PC-3 (cell line): ENCODE data around the gene CYP46A1. TPM values are rescaled to one million over a fixed set of nuclear protein-coding genes. Genes with fewer than 3 reads are reported as not detected.

ENCODE experiments used
- ATAC-seq: fragments of 200-7000 bp; cut with Tn5 transposase; 2 replicates; pipeline ENCODE4 v1.9.1; 2020; ENCODE audit warnings: mild to moderate bottlenecking, moderate library complexity
- BruUV-seq: library from RNA; stranded (reverse); fragments of 400-500 nt; replicated peaks from 2 replicates; lab custom pipeline; 2021; lab: Mats Ljungman, UMichigan
- CTCF ChIA-PET: fragments of 300-600 bp; sonication (Branson Sonifier 250); formaldehyde crosslinking; loops from one replicate; lab custom pipeline; 2022; ENCODE audit warnings: antibody characterized with exemption; lab: Charles Lee
- POLR2A ChIA-PET: fragments of 300-600 bp; sonication (Branson Sonifier 250); formaldehyde crosslinking; loops from one replicate; lab custom pipeline; 2022; ENCODE audit warnings: antibody characterized with exemption; ENCODE audit not compliant: unreplicated experiment; lab: Charles Lee
- DNase-seq: peaks from one replicate; pipeline ENCODE4 v3.0.0-alpha.2; 2015
- H2AFZ ChIP-seq: fragments of 300-600 bp; sonication (generic); 2 replicates; pipeline ENCODE4 v1.6.0; 2016; ENCODE audit warnings: antibody characterized with exemption, low read length
- H3F3A ChIP-seq: fragments of 300-600 bp; sonication (generic); one replicate; pipeline ENCODE4 v1.6.0; 2017; ENCODE audit warnings: antibody characterized with exemption, low read length, control low read depth, mild to moderate bottlenecking; ENCODE audit not compliant: unreplicated experiment
- H3K27ac ChIP-seq: fragments of 300-600 bp; sonication (generic); 2 replicates; pipeline ENCODE4 v1.5.1; 2016; ENCODE audit warnings: mild to moderate bottlenecking, low read length
- H3K27me3 ChIP-seq: fragments of 300-600 bp; sonication (generic); 2 replicates; pipeline ENCODE4 v1.6.1; 2016; ENCODE audit warnings: low read length, mixed read lengths
- H3K36me3 ChIP-seq: fragments of 300-600 bp; sonication (generic); 2 replicates; pipeline ENCODE4 v1.6.1; 2016; ENCODE audit warnings: low read depth, mixed run types, low read length, mixed read lengths
- H3K4me1 ChIP-seq: fragments of 300-600 bp; sonication (generic); 2 replicates; pipeline ENCODE4 v1.5.1; 2016; ENCODE audit warnings: low read length; ENCODE audit not compliant: insufficient read depth
- H3K4me2 ChIP-seq: fragments of 300-600 bp; sonication (generic); 2 replicates; pipeline ENCODE4 v1.6.0; 2016; ENCODE audit warnings: low read length
- H3K4me3 ChIP-seq: fragments of 300-600 bp; sonication (generic); 2 replicates; pipeline ENCODE4 v1.5.1; 2016; ENCODE audit warnings: mild to moderate bottlenecking, low read length, mixed read lengths
- H3K79me2 ChIP-seq: fragments of 300-600 bp; sonication (generic); 2 replicates; pipeline ENCODE4 v1.6.1; 2017; ENCODE audit warnings: low read length, mixed read lengths
- H3K9ac ChIP-seq: fragments of 300-600 bp; sonication (generic); 2 replicates; pipeline ENCODE4 v1.6.0; 2016; ENCODE audit warnings: mild to moderate bottlenecking, low read length
- H3K9me2 ChIP-seq: fragments of 300-600 bp; sonication (generic); replicated peaks from 2 replicates; pipeline ENCODE4 v1.6.1; 2016; ENCODE audit warnings: mixed run types, low read length, mixed read lengths
- H3K9me3 ChIP-seq: fragments of 300-600 bp; sonication (generic); 2 replicates; pipeline ENCODE4 v1.6.1; 2016; ENCODE audit warnings: low read length, mixed read lengths
- H4K20me1 ChIP-seq: fragments of 300-600 bp; sonication (generic); 2 replicates; pipeline ENCODE4 v1.6.1; 2016; ENCODE audit warnings: low read length, mixed read lengths
- CTCF ChIP-seq: fragments of 300-600 bp; sonication (generic); conservative IDR thresholded peaks from 2 replicates; pipeline ENCODE4 v1.5.1; 2017; ENCODE audit warnings: antibody characterized with exemption, low read depth, mild to moderate bottlenecking, low read length
- EZH2 ChIP-seq: fragments of 300-600 bp; sonication (generic); IDR thresholded peaks from one replicate; pipeline ENCODE4 v1.6.1; 2017; ENCODE audit warnings: antibody characterized with exemption, mild to moderate bottlenecking, low read length; ENCODE audit not compliant: unreplicated experiment
- EZH2phosphoT487 ChIP-seq: fragments of 300-600 bp; sonication (generic); IDR thresholded peaks from 2 replicates; pipeline ENCODE4 v1.6.1; 2018; ENCODE audit warnings: mild to moderate bottlenecking, antibody characterized with exemption, low read length, borderline replicate concordance
- intact Hi-C: fragments of 100-400 bp; cut with micrococcal nuclease; formaldehyde crosslinking; loops from 2 replicates; pipeline ENCODE4 v1.9.0; 2023
- total RNA-seq: library from RNA; depleted of rRNA; stranded (reverse); fragments of >200 nt; gene quantifications from 2 replicates; pipeline ENCODE4 v1.2.3, GENCODE V29; 2014

CYP46A1 gene
- total RNA-seq, 1 experiment from 2014 or later, result 1.2 TPM

- intact Hi-C loops, result no loop called here
- Histone ChIP-seq H3F3A (no peaks in the 10 kb centered on the region), H2AFZ (no peak overlapping the region), H3K9ac (no peak overlapping the region), H3K36me3 (no peaks in the 10 kb centered on the region), H3K27ac (no peak overlapping the region), H3K79me2 (no peaks in the 10 kb centered on the region), H3K27me3 (no peaks in the 10 kb centered on the region), H3K4me2 (no peak overlapping the region), H3K9me3 (no peaks in the 10 kb centered on the region), H3K4me3 (no peak overlapping the region), H3K9me2 (no peaks in the 10 kb centered on the region), H4K20me1 (no peaks in the 10 kb centered on the region), H3K4me1 (no peaks in the 10 kb centered on the region)
- peak; percentile 3 for DNase-seq
- no TSS peak for BruUV-seq
- peak; percentile 60 for ATAC-seq
- TF ChIP-seq EZH2phosphoT487, result no peak
- no peak for TF ChIP-seq EZH2
- TF ChIP-seq CTCF, result no peak
- ChIA-PET POLR2A (no interaction called here), CTCF (no interaction called here)
Measured at GRCh38 chr14:99643343-99643742, 40.8 kb upstream of the CYP46A1 start.

GRCh38 chr14:99644035-99644587, 40.0 kb upstream of the CYP46A1 start:
- Histone ChIP-seq H3K9me3 (no peaks in the 10 kb centered on the region), H3K4me3 (no peak overlapping the region), H3K79me2 (no peaks in the 10 kb centered on the region), H3K4me2 (no peak overlapping the region), H3F3A (no peaks in the 10 kb centered on the region), H3K36me3 (no peaks in the 10 kb centered on the region), H2AFZ (no peak overlapping the region), H3K9me2 (no peaks in the 10 kb centered on the region), H3K4me1 (no peaks in the 10 kb centered on the region; the same call in 1 of the 2 replicates), H3K27ac (no peak overlapping the region), H3K27me3 (no peaks in the 10 kb centered on the region), H4K20me1 (no peaks in the 10 kb centered on the region), H3K9ac (no peak overlapping the region)
- no peak for TF ChIP-seq EZH2phosphoT487
- ChIA-PET POLR2A (no interaction called here), CTCF (no interaction called here)
- DNase-seq (no peak), ATAC-seq (no peak)
- intact Hi-C loops, result no loop called here
- BruUV-seq, result no TSS peak

DNA sequence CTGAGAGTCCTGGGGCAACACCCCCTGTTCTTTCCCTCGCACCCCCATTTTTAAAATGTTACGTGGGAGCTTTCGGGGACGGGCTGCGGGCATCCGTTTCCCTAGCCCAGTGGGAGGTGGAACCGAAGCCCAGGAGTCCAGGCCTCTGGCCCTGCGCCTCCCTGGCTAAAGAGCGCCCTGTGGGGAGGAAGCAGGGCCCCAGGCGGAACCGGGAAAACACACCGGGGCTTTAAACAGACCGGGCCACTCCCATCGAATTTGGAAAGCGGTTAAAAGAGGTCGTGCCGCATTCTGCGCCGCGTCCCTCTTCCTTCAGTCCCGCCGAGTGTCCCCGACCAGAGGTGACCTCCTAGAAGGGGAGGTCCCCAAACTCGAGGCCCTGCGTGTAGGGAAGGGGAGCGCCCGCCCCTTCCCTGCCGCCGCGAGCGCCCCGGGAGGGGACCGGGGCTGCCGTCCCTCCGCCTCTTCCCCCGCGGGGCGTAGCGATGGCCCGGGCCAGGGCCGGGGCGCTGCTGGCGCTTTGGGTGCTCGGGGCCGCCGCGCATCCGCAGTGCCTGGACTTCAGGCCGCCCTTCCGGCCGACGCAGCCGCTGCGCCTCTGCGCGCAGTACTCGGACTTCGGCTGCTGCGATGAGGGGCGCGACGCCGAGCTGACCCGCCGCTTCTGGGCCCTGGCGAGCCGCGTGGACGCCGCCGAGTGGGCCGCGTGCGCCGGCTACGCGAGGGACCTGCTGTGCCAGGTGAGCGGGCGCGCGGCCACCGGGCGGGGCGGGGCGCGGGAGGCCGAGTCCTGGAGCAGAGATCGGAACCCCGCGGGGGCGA, 39.2 kb upstream of the CYP46A1 start, which contains the start of gene HHIPL1:
HHIPL1 (plus strand) TSS at position 407 of the 822 bp plus-strand sequence; CDS start at position 486, 79 bp downstream.
- Histone ChIP-seq H3F3A (no peaks in the 10 kb centered on the region), H3K4me2 (peak within 1 kb of the TSS; percentile 78), H4K20me1 (no peaks in the 10 kb centered on the region), H3K9ac (no peak within 1 kb of the TSS), H2AFZ (peak within 1 kb of the TSS; percentile 73), H3K27ac (no peak within 1 kb of the TSS), H3K4me3 (peak within 1 kb of the TSS; percentile 55), H3K9me2 (no peaks in the 10 kb centered on the region), H3K79me2 (no peaks in the 10 kb centered on the region), H3K4me1 (no peaks in the 10 kb centered on the region; the same call in 1 of the 2 replicates), H3K27me3 (no peaks in the 10 kb centered on the region), H3K36me3 (no peaks in the 10 kb centered on the region), H3K9me3 (no peaks in the 10 kb centered on the region)
- TF ChIP-seq CTCF (no peak), EZH2 (no peak), EZH2phosphoT487 (no peak)
- DNase-seq (peak; percentile 10), ATAC-seq (peak; percentile 63)
- CTCF ChIA-PET, result no interaction called here
- POLR2A ChIA-PET, result no interaction called here
- no TSS peak for BruUV-seq
- intact Hi-C loops, result no loop called here
